IMR-90 (cell line): Measurements from ENCODE around the gene GRSF1. TPM values are rescaled to one million over a fixed set of nuclear protein-coding genes. Genes with fewer than 3 reads are reported as not detected.

ENCODE experiments used
- ATAC-seq: fragments of 200-7000 bp; cut with Tn5 transposase; 2 replicates; pipeline ENCODE4 v1.9.1; 2020; ENCODE audit warnings: low read depth, mild to moderate bottlenecking, moderate library complexity
- BruUV-seq: library from RNA; stranded (reverse); fragments of 400-500 nt; replicated peaks from 2 replicates; lab custom pipeline; 2021; lab: Mats Ljungman, UMichigan
- CTCF ChIA-PET: fragments of 300-600 bp; formaldehyde crosslinking; extraction: SDS; loops from one replicate; lab custom pipeline; 2021; ENCODE audit warnings: antibody characterized with exemption; lab: Yijun Ruan, JAX
- POLR2A ChIA-PET: fragments of 300-600 bp; sonication (Branson Sonifier 250); formaldehyde crosslinking; loops from one replicate; lab custom pipeline; 2022; ENCODE audit warnings: antibody characterized with exemption; ENCODE audit not compliant: unreplicated experiment; lab: Charles Lee
- DNase-seq: peaks from one replicate; pipeline ENCODE4 v3.0.0; 2013
- H2AFZ ChIP-seq: replicated peaks from 2 replicates; pipeline ENCODE3; 2013; ENCODE audit warnings: low read length, mild to moderate bottlenecking; ENCODE audit not compliant: poor library complexity
- H2AK5ac ChIP-seq: 2 replicates; pipeline ENCODE4 v1.6.1; 2013; ENCODE audit warnings: low read depth, low read length, inconsistent platforms
- H2AK9ac ChIP-seq: replicated peaks from 2 replicates; pipeline ENCODE3; 2013; ENCODE audit warnings: mild to moderate bottlenecking, low read depth, low read length, moderate library complexity; ENCODE audit not compliant: poor library complexity
- H2BK120ac ChIP-seq: 2 replicates; pipeline ENCODE4 v1.6.1; 2013; ENCODE audit warnings: low read depth, low read length, inconsistent platforms
- H2BK15ac ChIP-seq: 3 replicates; pipeline ENCODE4 v1.6.1; 2013; ENCODE audit warnings: low read depth, low read length, inconsistent platforms
- H2BK20ac ChIP-seq: 2 replicates; pipeline ENCODE4 v1.6.1; 2013; ENCODE audit warnings: low read depth, mild to moderate bottlenecking, inconsistent platforms, low read length, moderate library complexity
- H2BK5ac ChIP-seq: 2 replicates; pipeline ENCODE4 v1.6.1; 2013; ENCODE audit warnings: mild to moderate bottlenecking, low read depth, low read length, inconsistent platforms; ENCODE audit not compliant: poor library complexity, severe bottlenecking
- H3K14ac ChIP-seq: replicated peaks from 2 replicates; pipeline ENCODE4 v1.6.1; 2013; ENCODE audit warnings: low read depth, low read length, inconsistent platforms
- H3K18ac ChIP-seq: 2 replicates; pipeline ENCODE4 v1.6.1; 2013; ENCODE audit warnings: low read depth, low read length, control low read depth
- H3K23ac ChIP-seq: 2 replicates; pipeline ENCODE4 v1.6.1; 2013; ENCODE audit warnings: low read depth, low read length, inconsistent platforms
- H3K27ac ChIP-seq: 2 replicates; pipeline ENCODE4 v1.5.1; 2013; ENCODE audit warnings: mild to moderate bottlenecking, control low read depth, low read length; ENCODE audit not compliant: insufficient read depth
- H3K27me3 ChIP-seq: 2 replicates; pipeline ENCODE4 v1.6.1; 2013; ENCODE audit warnings: low read length; ENCODE audit not compliant: control insufficient read depth, insufficient read depth
- H3K36me3 ChIP-seq: 2 replicates; pipeline ENCODE4 v1.6.1; 2013; ENCODE audit warnings: low read length, mixed read lengths; ENCODE audit not compliant: control insufficient read depth, insufficient read depth
- H3K4ac ChIP-seq: 2 replicates; pipeline ENCODE4 v1.6.1; 2013; ENCODE audit warnings: low read depth, low read length, inconsistent platforms
- H3K4me1 ChIP-seq: 2 replicates; pipeline ENCODE4 v1.6.1; 2013; ENCODE audit warnings: low read length, mixed read lengths; ENCODE audit not compliant: control insufficient read depth, insufficient read depth
- H3K4me2 ChIP-seq: 2 replicates; pipeline ENCODE4 v1.6.1; 2013; ENCODE audit warnings: low read depth, mild to moderate bottlenecking, control low read depth, low read length, moderate library complexity
- H3K4me3 ChIP-seq: 2 replicates; pipeline ENCODE4 v1.5.1; 2013; ENCODE audit warnings: low read depth, mild to moderate bottlenecking, control low read depth, low read length, moderate library complexity; ENCODE audit not compliant: insufficient read depth
- H3K56ac ChIP-seq: 2 replicates; pipeline ENCODE4 v1.6.1; 2013; ENCODE audit warnings: low read length, inconsistent platforms; ENCODE audit not compliant: insufficient read depth; ENCODE audit errors: extremely low read depth
- H3K79me1 ChIP-seq, 2 experiments: 2 replicates each; pipeline ENCODE4 v1.6.1; 2013; ENCODE audit warnings: low read length in 2 of 2, inconsistent platforms in 1 of 2, low read depth in 1 of 2
- H3K9ac ChIP-seq: 2 replicates; pipeline ENCODE4 v1.6.1; 2013; ENCODE audit warnings: low read depth, low read length, control low read depth
- H3K9me1 ChIP-seq: 2 replicates; pipeline ENCODE4 v1.6.1; 2013; ENCODE audit warnings: low read length, inconsistent platforms; ENCODE audit not compliant: insufficient read depth
- H3K9me3 ChIP-seq: 2 replicates; pipeline ENCODE4 v1.6.1; 2013; ENCODE audit warnings: low read length; ENCODE audit not compliant: control insufficient read depth, insufficient read depth
- H4K20me1 ChIP-seq: 2 replicates; pipeline ENCODE4 v1.6.1; 2013; ENCODE audit warnings: low read length, inconsistent platforms; ENCODE audit not compliant: insufficient read depth
- H4K5ac ChIP-seq: 2 replicates; pipeline ENCODE4 v1.6.1; 2013; ENCODE audit warnings: mild to moderate bottlenecking, low read depth, low read length, control low read depth
- H4K8ac ChIP-seq, 2 experiments: 2 replicates each; pipeline ENCODE4 v1.6.1; 2013; ENCODE audit warnings: low read depth in 2 of 2, low read length in 2 of 2, control low read depth in 1 of 2, inconsistent platforms in 1 of 2
- H4K91ac ChIP-seq: 2 replicates; pipeline ENCODE4 v1.6.1; 2013; ENCODE audit warnings: low read depth, low read length, inconsistent platforms; ENCODE audit not compliant: insufficient read depth
- BHLHE40 ChIP-seq: fragments of 150-350 bp; IDR thresholded peaks from 2 replicates; pipeline ENCODE4 v1.6.1; 2016; ENCODE audit warnings: mild to moderate bottlenecking, low read depth, low read length
- CEBPB ChIP-seq: IDR thresholded peaks from 2 replicates; pipeline ENCODE4 v1.6.1; 2012; ENCODE audit warnings: low read depth, low read length, improper control_type of control experiment
- CHD1 ChIP-seq: IDR thresholded peaks from 2 replicates; pipeline ENCODE4 v1.6.1; 2012; ENCODE audit warnings: low read depth, low read length, improper control_type of control experiment
- MAFK ChIP-seq: IDR thresholded peaks from 2 replicates; pipeline ENCODE4 v1.6.1; 2012; ENCODE audit warnings: low read depth, low read length, improper control_type of control experiment
- NFE2L2 ChIP-seq: fragments of 150-350 bp; IDR thresholded peaks from 2 replicates; pipeline ENCODE4 v1.6.1; 2016; ENCODE audit warnings: low read depth, mild to moderate bottlenecking, low read length
- POLR2A ChIP-seq: IDR thresholded peaks from 2 replicates; pipeline ENCODE4 v1.6.1; 2012; ENCODE audit warnings: mild to moderate bottlenecking, low read depth, low read length
- RAD21 ChIP-seq: IDR thresholded peaks from 2 replicates; pipeline ENCODE4 v1.6.1; 2012; ENCODE audit warnings: low read length, improper control_type of control experiment
- RFX5 ChIP-seq: IDR thresholded peaks from 2 replicates; pipeline ENCODE4 v1.8.0; 2012; ENCODE audit warnings: low read depth, mild to moderate bottlenecking, low read length, moderate library complexity
- WGBS, 2 experiments: methylation state at CpG; one replicate each; pipeline versions ENCODE4 v1.1.5 to v1.1.7; 2013; ENCODE audit warnings: missing lambda C conversion rate in 2 of 2; ENCODE audit not compliant: insufficient read length in 1 of 2; ENCODE audit errors: extremely low coverage in 2 of 2; 5-methylcytosine and 5-hydroxymethylcytosine counted together
- dilution Hi-C: fragments of 300-500 bp; cut with HindIII; formaldehyde crosslinking; loops from one replicate; pipeline ENCODE4 v1.14.3; 2018; ENCODE audit warnings: low sequenced_read_pairs; ENCODE audit not compliant: unreplicated experiment
- in situ Hi-C: fragments of 300-500 bp; cut with MboI; formaldehyde crosslinking; loops from 3 replicates; pipeline ENCODE4 v1.14.3; 2019; ENCODE audit warnings: low sequenced_read_pairs, inconsistent platforms, mixed read lengths
- intact Hi-C: fragments of 100-400 bp; cut with micrococcal nuclease; formaldehyde crosslinking; loops from 2 replicates; pipeline ENCODE4 v1.10.0; 2022
- polyA plus RNA-seq, 3 experiments: library from polyadenylated mRNA; depleted of rRNA; stranded (reverse); fragments of >200 nt; gene quantifications; 2 replicates each; pipeline ENCODE4 v1.2.3, GENCODE V29; 2012; ENCODE audit warnings: low replicate concordance in 1 of 3
- total RNA-seq: library from RNA; depleted of rRNA; stranded (reverse); fragments of >200 nt; gene quantifications from 2 replicates; pipeline ENCODE4 v1.2.3, GENCODE V29; 2012

GRSF1 gene
- total and polyA plus RNA-seq, 2 of the 4 experiments (the other 2 are of a cell fraction) = 67.7 to 71.5 TPM

GRCh38 chr4:70885174-70885573 lies 45.5 kb upstream of the GRSF1 start (continued):
- TF ChIP-seq NFE2L2 (no peak), CEBPB (no peak), BHLHE40 (no peak), POLR2A (no peak), RFX5 (no peak), MAFK (no peak)

GRCh38 chr4:70880739-70881138 lies 41.0 kb upstream of the GRSF1 start:
- intact Hi-C loops = no loop called here
- DNase-seq (no peak), ATAC-seq (no peak)
- H3K56ac ChIP-seq = no peak overlapping the region
- no peak overlapping the region for H3K9ac ChIP-seq
- H3K27ac ChIP-seq = no peak overlapping the region
- dilution Hi-C loops = no loop called here
- in situ Hi-C loops = loop anchor here (25.0 kb wide), 2 partner anchors 682 to 832 kb away; no protein-coding TSS in a partner anchor
- ChIA-PET CTCF (no interaction called here), POLR2A (no interaction called here)
- H3K18ac ChIP-seq = no peak overlapping the region
- no CpG with 5 or more reads among the region's 3 CpGs for WGBS, 2 experiments
- no peak overlapping the region for H3K14ac ChIP-seq
- no peak overlapping the region for H4K5ac ChIP-seq
- no peak for TF ChIP-seq RAD21
- peak; percentile 89 for TF ChIP-seq MAFK
- no peak for TF ChIP-seq CHD1
- H2AK5ac ChIP-seq = no peak overlapping the region
- no peak overlapping the region for H2BK20ac ChIP-seq
- no peaks in the 10 kb centered on the region for H3K36me3 ChIP-seq
- no peaks in the 10 kb centered on the region for H3K9me3 ChIP-seq
- H4K20me1 ChIP-seq = no peaks in the 10 kb centered on the region
- no peak overlapping the region for H4K91ac ChIP-seq
- no peaks in the 10 kb centered on the region for H3K9me1 ChIP-seq
- BruUV-seq = no TSS peak
- H3K27me3 ChIP-seq = no peaks in the 10 kb centered on the region
- H2BK15ac ChIP-seq = no peak overlapping the region
- no peak overlapping the region for H2BK5ac ChIP-seq
- no peak overlapping the region for H2AFZ ChIP-seq
- no peak overlapping the region for H2AK9ac ChIP-seq
- no peak overlapping the region for H4K8ac ChIP-seq
- no peak overlapping the region for H3K23ac ChIP-seq
- no peak overlapping the region for H2BK120ac ChIP-seq
- H3K4ac ChIP-seq = no peak overlapping the region
- H3K79me1 ChIP-seq = no peaks in the 10 kb centered on the region
- H3K4me1 ChIP-seq = no peaks in the 10 kb centered on the region
- no peak overlapping the region for H3K4me3 ChIP-seq
- no peak overlapping the region for H3K4me2 ChIP-seq
